GM21723 (cell line): ENCODE results near the gene CELSR3.

Source experiments
- ATAC-seq: cut with Tn5 transposase; IDR thresholded peaks from one replicate; pipeline ENCODE4 v1.9.1; 2021; ENCODE audit warnings: mild to moderate bottlenecking, moderate library complexity; ENCODE audit not compliant: unreplicated experiment

The CELSR3 gene

DNA sequence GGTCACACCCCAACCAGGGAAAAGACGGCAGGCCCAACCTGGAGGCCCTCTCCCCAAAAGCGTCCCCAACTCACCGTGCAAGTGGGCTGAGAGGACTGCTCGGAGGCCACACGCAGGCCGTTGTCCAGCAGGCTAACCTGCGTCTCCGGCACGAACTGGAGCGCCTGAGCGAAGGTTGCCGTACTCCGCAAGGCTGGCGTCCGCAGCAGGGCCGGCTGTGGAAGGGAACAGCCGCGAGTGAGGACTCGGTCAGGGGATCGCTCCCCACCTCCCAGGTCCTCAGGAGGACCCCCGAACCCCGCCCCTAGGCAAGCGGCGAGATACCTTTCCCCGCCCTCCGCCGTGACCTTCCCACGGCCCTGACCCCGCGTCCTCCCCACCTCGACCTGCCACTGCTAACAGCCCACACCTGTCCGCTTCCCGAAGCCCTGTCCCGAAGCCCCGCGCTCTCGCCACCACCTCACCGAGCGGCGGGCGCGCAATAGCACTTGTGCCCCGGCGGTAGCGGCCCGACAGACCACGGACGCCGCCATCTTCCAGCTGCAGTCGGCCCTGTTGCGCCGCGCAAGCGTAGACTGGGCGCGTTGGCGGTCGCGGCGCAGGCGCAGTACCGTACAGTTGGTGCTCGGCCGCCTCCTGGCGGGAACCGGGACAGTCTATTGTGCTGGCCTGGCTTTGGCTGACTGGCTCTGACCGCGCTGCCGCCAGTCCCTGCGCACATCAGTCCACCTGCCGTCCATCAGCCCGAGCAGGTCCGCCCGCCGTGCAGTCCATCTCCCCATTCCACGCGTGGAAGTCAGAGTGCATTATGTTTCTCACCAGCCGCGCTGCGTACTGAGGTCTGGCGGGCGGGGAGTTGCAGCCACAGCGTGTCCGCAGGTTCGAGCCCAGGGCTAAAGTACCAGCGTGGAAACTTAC, 53.3 kb downstream of the CELSR3 start, which contains the start of gene UQCRC1:
Gene UQCRC1 (minus strand): TSS at position 559 of the 918 bp plus-strand sequence. CDS start 26 bp downstream, at position 533.
- peak; percentile 96 for ATAC-seq

DNA sequence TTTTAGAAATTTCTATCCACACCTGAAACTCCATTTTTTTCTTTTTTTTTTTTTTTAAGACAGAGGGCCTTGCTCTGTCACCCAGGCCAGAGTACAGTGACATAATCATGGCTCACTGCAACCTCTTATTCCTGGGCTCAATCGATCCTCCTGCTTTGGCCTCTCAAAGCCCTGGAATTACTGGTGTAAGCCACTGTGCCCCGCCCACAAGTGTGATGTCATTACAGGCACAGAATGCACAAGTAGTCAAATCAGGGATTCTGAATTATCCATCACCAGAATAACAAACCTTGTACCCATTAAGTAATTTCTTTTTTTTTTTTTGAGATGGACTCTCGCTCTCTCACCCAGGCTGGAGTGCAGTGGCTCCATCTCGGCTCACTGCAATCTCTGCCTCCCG, 55.2 kb downstream of the CELSR3 start:
- ATAC-seq: no peak

DNA sequence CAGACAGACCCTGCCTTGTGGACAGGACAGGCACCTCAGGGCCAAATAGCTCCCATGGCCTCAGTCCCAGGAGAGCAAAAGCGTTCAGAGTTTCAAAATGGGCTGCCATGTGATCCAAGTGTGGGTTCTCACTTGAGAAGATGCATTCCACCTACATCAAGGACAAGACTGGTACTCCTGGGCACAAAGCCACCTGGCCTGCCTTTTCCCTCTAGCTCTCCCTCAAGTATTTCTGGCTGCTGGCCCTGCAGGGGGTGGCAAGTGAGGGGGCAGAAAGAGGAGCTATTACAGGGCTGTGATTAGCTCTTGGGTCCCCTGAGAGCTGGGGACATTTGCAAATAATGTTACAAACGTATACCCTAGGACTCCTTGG, 61.1 kb downstream of the CELSR3 start:
- ATAC-seq: no peak

DNA sequence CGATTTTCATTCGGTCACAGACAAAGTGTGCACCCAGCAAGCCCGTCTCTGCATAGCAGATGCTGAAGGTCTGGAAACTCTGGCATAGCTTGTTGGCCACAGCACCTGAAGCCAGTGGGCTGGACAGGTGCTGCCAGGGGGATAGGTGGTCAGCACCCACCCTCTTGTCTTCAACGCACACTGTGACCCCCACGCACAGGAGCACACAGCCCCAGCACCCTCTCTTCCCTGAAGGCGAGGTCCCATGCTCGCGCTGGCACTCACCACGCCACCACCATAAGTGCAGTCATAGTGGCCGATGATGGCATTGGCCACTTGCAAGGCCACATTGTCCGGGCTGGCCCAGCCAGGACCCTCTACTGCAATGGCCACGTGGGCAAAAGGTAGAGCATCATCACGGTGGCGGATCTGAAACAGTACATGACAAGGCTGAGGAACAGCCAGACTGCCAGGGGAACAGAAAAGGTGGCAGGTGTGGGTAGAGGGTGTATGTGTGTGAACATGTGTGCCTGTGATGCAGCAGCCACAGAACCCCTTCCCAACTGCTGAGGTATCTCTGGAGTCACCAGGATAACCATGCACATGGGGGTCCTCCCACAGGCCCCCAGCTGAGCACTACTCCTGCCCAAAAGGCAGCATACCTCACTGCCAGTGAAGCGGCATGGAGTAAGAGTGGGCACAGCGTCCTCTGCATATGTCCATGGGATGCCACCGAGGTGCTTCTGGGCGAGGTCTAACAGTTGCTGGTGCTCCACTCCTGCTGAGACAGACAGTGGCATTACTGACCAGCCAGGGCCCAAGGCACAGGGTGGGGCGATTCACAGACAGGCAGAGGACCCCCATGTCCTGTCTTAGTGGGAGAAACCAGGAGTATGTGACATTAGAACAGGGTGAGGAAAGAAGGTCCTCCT, 61.7 kb downstream of the CELSR3 start:
- no peak for ATAC-seq

DNA sequence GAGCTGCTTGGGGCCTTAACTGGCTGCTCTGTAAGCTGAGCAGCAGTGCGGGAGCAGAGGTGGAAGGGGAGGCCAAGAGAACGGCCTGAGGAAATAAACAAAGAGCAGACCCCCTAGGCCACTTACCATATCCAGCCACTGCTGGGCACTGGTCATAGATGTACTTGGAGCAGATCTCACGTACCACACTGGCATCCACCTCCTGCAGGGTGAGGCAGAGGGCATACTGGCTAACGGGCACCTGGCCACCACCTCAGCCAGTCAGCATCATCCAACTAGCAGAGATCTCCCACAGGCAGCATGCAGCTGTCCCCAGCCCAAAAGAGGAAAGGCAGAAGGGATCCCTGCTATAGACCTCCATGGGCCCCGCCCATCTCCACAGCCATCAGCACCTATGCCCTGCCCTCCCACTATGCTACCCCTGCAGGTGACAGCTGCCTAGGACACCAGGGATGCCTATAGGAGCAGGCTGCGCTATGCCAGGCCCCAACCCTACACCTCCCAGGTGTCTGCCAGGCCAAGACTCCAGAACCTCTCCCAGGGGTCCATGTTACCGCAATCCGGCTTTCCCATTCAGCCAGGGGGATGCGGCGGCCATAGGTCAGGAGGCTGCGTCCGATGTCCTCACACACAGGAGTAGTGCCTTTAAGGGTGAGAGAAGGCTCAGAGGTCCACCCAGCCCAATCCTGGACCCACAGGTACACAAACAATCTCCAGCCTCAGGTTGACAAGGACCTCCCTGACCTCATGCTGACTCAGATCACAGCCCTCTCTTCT, 63.0 kb downstream of the CELSR3 start:
- ATAC-seq: no peak

DNA sequence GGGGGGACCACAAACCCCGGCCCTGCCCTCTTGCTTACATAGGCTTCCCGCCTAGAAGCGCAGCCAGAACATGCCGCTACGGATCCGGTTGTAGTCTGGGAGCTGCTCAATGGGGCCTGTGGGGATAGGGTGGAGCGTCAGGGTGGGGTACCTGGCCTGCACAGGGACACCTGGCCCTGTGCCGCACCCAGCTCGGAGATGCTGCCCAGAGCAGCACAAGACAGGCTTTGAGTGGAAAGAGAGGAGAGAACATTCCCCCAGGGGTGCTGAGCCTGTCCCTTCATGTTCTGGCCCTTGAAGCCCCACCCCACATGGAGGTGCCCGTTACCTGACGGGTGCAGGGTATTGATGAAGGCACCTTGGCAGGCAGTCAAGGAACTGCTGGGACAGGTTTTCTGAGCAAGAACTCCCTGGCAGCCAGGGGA, 63.6 kb downstream of the CELSR3 start:
- ATAC-seq: no peak

DNA sequence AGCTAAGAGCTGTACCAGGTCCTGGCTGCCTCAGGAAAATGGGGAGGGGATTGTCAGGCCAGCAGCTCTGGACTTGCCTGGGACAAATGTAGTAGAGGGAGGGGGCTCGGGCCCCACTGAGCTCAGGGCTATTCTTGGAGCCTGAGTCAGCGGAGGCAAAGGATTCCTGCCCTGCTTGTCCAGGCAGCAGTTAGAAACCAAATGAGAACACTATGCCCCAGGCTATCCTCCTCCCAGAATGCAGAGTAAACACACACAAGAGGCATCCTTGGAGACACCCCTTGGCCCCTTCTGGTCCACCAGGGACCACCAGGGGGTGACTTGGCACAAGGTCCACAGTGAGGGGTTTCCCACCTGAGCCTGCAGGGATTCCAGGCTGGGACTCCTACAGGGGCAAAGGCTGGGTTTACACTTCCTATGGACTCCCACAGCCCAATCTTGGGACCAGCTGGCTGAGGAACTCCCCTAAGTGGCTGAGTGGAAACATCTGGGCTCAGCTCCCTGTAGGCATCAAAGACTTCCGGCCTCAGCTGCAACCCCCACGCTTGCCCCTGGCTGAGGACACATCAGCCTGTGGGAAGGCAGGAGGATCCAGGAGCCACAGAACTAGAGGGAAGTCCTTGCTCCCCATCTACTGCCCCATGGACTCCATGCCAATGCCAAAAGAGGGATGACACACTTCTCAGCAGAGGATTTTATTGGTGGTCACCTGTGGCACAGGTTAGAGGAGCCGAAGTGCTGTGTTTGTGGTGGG, 64.2 kb downstream of the CELSR3 start:
- ATAC-seq: no peak

DNA sequence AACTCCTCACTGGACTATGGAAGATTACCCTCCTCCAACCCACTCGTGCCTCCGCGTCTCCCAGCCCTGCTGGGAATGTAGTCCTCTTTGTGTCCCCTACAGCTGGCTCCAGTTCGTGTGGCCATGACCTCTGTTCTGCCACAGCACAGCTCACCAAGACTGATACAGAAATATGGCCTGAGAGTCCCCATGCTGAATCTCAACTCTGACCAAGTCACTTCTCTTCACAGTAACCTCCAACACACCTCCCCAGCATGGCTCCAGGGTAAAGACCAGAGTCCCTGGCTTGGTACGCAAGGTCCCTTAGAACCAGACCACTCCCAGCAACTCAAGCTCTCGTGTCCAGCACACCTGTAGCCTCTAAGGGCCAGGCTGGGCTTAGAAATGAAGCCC, 65.3 kb downstream of the CELSR3 start:
- ATAC-seq: no peak

DNA sequence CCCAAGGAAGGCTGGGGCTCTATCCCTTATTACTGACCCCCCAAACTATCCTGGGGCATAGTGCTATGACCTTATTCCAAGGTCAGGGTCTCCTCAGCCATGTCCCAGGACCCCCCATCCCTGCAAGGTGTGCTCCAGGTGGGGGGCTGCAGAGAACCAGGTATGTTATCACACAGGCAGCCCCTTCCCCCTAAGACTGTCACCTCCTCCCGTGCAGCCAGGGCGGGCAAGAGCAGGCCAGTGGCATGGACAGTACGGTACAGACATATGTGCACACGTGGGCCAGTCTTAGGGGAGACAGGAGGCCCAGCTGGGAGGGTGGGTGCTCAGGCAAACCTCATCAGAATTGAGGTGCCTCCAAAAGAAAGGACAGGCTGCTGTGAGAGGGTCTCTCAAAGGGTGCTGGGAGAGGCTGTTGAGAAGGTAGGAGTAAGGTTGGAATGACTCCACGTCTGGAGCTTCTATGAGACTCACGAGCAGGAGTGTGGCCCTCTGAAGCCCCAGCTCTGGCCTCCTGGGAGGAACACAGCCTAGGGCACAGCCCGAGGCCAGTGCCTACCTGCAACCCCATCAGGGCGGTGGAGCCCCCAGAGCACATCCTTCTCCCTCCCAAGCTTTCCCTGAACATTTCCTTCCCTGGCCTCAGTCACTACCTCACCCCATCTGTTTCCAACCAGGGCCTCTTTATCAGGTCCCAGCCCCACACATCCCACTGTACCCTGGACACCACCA, 65.8 kb downstream of the CELSR3 start:
- no peak for ATAC-seq

DNA sequence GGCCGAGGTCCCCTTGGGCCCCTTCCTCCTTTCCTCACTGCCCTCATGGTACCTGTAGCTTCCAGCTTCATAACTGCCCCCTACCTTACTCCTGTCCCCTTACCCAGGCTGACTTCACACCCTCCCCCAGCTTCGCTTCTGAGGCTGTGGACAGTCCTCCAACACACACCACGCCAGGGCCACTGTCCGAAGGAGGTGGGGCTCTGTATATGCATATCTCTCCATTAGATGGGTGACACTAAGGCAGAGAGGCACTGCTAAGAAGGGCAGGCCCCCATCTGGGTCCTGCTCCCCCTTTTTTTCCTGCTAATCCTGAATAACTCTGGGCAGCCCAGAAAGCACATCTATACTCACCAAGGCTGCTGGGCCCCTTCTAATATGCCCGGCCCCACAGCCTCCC, 66.5 kb downstream of the CELSR3 start:
- no peak for ATAC-seq

DNA sequence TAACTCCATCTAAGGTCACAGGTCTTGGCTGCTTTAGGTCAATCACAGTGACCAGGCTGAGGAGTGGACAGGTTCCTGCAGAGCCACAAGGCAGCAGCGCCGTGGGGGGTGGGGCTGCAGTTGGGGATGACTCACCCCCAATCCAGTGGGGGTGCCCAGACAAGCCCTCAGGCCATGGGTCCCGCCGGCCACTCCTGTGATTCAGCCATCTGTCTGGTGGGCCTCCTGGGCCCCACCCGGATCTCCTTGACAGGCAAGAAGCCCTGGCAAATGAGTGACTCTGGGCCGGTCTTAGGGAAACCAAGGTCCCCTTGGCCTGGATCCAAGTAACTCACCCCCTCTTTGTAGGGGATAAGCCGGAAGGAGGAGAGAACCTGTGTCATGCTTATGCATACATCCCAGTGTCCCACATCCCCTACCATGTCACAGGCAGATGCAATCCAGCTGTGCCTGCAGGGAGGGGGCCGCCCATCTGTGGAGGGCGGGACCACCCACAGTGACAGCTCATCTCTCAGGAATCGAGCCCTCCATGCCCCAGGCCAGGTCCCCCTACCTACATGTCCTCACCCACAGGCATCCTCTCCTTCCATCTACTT, 67.1 kb downstream of the CELSR3 start:
- ATAC-seq: no peak

DNA sequence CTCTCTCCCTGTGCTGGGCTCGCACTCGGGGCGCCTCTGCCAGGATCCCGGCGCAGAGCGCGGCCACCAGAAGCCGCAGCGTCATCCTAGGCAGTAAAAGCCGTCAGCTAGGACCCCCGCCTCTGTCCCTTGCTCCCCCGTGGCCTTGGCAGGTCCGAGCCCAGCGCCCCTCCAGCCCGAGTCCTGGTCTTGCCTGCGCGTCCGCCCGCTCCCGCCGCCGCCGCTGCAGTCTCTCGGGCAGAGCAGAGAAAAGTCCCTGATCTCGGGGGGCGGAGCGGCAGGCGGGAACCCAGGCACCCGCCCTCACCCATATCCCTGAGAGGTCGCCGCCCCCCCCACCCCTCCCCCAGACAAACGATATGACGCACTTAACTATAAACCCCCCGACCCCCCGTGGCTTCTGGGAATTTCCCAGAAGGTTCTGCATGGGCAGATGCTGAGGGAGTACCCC, 67.6 kb downstream of the CELSR3 start, which contains the start of gene COL7A1:
Gene COL7A1 (minus strand): TSS at position 255 of the 451 bp plus-strand sequence. CDS start 170 bp downstream, at position 85.
- ATAC-seq: no peak

DNA sequence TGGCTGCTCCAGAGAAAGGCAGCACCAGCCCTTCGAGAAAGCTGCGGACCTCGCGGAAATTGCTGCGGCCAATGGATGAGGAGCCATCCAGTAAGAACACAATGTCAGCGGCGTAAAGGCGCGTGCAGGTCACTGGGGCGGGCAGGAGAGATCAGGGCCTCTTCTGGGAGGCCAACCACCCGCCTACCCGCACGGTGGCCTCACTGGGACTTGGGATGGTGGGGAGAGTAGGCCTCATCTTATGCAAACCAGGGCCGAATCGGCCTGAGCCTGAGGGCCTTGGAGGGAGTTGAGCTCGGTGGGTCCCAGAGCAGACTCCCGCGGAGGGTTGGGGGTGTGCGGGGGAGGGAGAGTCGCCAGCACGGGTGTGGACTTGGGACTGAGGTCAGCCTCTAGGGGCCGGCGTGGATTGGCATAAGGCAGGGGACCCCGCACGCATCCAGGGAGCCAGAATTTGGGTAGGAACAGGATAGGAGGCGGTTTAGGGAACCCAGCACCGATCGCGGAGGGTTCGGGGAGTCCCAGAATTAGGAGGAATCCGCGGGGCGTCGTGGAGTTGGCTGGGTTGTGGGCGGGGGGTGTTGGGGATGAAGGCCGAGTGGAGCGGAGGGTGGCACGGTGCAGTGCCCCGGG, 68.2 kb downstream of the CELSR3 start:
- ATAC-seq: no peak

DNA sequence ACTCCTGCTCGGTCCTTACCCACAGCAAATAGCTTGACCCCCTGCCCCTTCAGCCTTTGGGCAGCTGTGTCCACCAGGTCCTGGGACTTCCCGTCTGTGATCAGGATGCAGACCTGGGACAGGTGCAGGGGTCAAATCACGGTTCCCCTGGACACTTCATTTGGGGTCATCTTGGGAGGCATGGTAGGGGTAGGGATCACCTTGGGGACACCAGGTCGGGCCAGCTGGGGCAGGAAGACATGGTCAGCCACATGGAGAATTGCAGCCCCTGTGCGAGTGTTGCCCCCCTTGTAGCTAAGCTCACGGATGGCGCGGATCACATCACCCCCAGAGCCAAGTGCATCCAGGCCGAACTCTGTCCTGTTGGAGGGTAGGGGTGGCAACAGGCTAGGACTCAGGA, 69.3 kb downstream of the CELSR3 start:
- ATAC-seq: no peak

DNA sequence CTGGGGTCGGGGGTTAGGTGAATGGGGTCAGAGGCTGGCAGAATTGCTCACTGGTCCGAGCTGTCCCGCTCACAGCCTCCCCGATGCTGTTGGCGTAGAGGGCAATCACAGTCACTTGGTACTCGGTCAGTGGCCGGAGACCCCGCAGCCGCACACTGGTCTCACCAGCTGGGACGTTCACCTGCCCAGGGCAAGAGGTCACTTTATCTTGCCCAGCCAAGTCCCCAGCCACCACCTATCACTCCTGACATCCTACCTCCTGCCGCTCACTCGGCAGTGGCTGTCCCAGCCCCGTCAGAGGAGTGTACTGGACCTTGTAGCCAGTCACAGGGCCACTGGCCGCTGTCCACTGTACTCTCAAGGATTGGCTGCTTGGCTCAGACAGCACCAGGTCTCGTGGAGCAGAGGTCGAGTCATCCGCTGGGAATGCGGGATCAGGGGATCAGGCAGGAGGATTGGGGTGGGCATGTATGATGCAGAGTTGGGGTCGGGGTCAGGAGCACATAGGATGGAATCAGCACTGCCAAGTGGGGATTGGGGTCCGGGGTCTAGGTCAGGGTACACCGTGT, 70.1 kb downstream of the CELSR3 start:
- ATAC-seq: no peak

DNA sequence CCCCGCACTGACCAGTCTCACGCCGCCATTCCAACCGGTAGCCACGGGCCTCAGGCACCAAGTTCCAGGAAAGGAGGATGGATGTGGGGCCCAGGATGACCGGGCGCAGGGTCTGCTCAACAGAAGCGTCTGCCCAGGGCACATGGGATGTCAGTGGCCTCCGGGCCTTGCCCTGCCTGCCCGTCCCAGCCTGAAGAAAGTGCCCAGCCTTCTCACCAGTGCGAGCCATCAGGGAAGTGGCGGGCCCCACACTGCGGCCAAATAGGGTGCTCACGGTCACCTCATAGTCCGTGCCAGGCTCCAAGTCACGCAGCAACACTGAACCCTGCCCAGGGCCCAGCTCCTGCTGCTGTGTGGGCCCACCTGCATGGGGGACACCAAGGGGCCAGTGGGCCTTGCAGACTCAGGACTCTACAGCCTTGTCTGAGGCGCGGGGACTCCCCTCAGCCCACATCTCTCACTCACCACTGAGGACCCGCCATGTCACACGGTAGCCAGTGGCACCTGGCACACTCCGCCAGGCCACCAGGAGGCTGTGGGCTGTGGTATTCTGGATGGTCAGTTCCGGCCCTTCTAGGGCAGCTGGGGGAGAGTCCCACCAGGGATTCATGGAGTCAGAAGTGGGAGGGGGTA, 70.7 kb downstream of the CELSR3 start:
- no peak for ATAC-seq

DNA sequence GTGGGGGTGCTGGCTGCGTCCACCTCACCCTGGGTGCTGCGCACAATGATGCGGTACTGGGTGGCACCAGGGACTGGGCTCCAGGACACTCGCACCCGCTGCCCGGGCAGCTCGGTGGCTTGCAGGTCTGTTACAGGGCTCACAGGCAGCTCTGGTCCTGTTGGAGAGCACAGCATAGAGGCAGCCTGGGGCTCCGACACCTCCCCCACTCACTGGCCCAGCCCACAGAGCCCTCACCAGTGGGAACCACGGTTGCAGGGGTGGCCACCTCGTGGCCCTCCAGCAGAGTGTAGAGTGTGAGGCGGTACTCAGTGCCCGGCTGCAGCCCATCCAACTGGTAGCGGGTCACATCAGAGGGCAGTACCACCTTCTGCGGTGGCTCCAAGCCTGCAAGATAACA, 71.2 kb downstream of the CELSR3 start:
- no peak for ATAC-seq

DNA sequence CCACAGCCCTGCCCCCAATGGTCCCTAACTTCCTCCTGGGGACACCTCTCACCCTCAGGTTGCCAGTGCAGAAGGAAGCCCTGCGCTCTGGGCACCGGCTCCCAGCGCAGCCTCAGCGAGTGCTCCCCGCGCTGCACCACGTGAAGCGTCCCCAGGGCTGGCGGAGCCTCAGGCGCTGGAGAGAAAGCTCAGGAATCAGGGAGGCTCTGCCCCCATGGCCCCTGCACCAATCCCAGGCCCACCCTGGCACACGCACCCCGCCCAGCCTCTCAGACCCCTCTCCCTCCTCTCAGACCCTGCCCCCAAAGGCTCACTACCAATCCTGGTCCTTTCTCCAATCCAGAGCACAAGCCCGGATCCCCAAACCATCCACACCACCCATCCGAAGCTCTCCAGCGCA, 74.5 kb downstream of the CELSR3 start:
- ATAC-seq: no peak
